Endothelial cell of umbilical vein (primary cell): ENCODE results near the gene CREG2. TPM values are rescaled to one million over a fixed set of nuclear protein-coding genes. Genes with fewer than 3 reads are reported as not detected.

Source experiments
- BruUV-seq: library from RNA; stranded (reverse); fragments of 400-500 nt; replicated peaks from 2 replicates; lab custom pipeline; 2021; lab: Mats Ljungman, UMichigan
- CTCF ChIA-PET: fragments of 300-600, 350-600 bp; sonication (Branson Sonifier 250); formaldehyde crosslinking; loops from one replicate; lab custom pipeline; 2021; ENCODE audit warnings: antibody characterized with exemption, inconsistent platforms; lab: Charles Lee
- POLR2A ChIA-PET: fragments of 300-600, 350-600 bp; sonication (Branson Sonifier 250); formaldehyde crosslinking; loops from one replicate; lab custom pipeline; 2021; ENCODE audit warnings: antibody characterized with exemption, inconsistent platforms; lab: Charles Lee
- DNase-seq: peaks from one replicate; pipeline ENCODE4 v3.0.0-alpha.2; 2011; ENCODE audit warnings: low read depth, low spot score
- FAIRE-seq: peaks from 2 replicates; lab custom pipeline; 2011; peaks lifted over from hg19 to GRCh38; lab: Jason Lieb, UNC
- H2AFZ ChIP-seq: 2 replicates; pipeline ENCODE4 v1.6.0; 2012; ENCODE audit warnings: low read depth, low read length, control low read depth, inconsistent platforms
- H3K27ac ChIP-seq: 2 replicates; pipeline ENCODE4 v1.5.1; 2011; ENCODE audit warnings: low read depth, mild to moderate bottlenecking, control low read depth, low read length, moderate library complexity; ENCODE audit not compliant: insufficient read depth
- H3K27me3 ChIP-seq, 2 experiments: 2 replicates each; pipeline versions ENCODE4 v1.6.0 to v1.6.1; 2011; ENCODE audit warnings: low read length in 2 of 2, mixed read lengths in 1 of 2; ENCODE audit not compliant: control insufficient read depth in 2 of 2, insufficient read depth in 2 of 2
- H3K36me3 ChIP-seq, 2 experiments: 2 replicates in 1 of 2; 3 replicates in 1 of 2; pipeline ENCODE4 v1.5.1; 2011; ENCODE audit warnings: low read length in 2 of 2, mild to moderate bottlenecking in 1 of 2, moderate library complexity in 1 of 2; ENCODE audit not compliant: control insufficient read depth in 2 of 2, insufficient read depth in 2 of 2; ENCODE audit errors: extremely low read depth in 1 of 2
- H3K4me1 ChIP-seq: 3 replicates; pipeline ENCODE4 v1.5.1; 2011; ENCODE audit warnings: mild to moderate bottlenecking, low read length; ENCODE audit not compliant: control insufficient read depth, insufficient read depth; ENCODE audit errors: extremely low read depth
- H3K4me2 ChIP-seq: 2 replicates; pipeline ENCODE4 v1.6.1; 2011; ENCODE audit warnings: low read length, control low read depth, mixed read lengths; ENCODE audit not compliant: insufficient read depth
- H3K4me3 ChIP-seq, 3 experiments: fragments of 200-600 bp in 1 of 3; sonication (generic), shearing (Covaris generic) in 1 of 3; replicated peaks in 1 of 3; 2 replicates each; pipeline ENCODE4 v1.5.1; 2011 to 2016; ENCODE audit warnings: control low read depth in 3 of 3, low read length in 3 of 3, mild to moderate bottlenecking in 2 of 3, inconsistent platforms in 1 of 3, low read depth in 1 of 3, moderate library complexity in 1 of 3; ENCODE audit not compliant: insufficient read depth in 1 of 3
- H3K79me2 ChIP-seq: 2 replicates; pipeline ENCODE4 v1.6.0; 2012; ENCODE audit warnings: low read length, inconsistent platforms; ENCODE audit not compliant: control insufficient read depth, insufficient read depth
- H3K9ac ChIP-seq: replicated peaks from 2 replicates; pipeline ENCODE3; 2011; ENCODE audit warnings: low read length, control low read depth; ENCODE audit not compliant: insufficient read depth; ENCODE audit errors: extremely low read depth
- H3K9me1 ChIP-seq: replicated peaks from 3 replicates; pipeline ENCODE4 v1.6.0; 2011; ENCODE audit warnings: mild to moderate bottlenecking, low read length; ENCODE audit not compliant: control insufficient read depth, insufficient read depth; ENCODE audit errors: extremely low read depth
- H3K9me3 ChIP-seq: replicated peaks from 2 replicates; pipeline ENCODE4 v1.5.1; 2012; ENCODE audit warnings: low read length, inconsistent platforms; ENCODE audit not compliant: control insufficient read depth, insufficient read depth
- H4K20me1 ChIP-seq: replicated peaks from 2 replicates; pipeline ENCODE3; 2011; ENCODE audit warnings: mild to moderate bottlenecking, low read length; ENCODE audit not compliant: control insufficient read depth, insufficient read depth; ENCODE audit errors: extremely low read depth
- FOS ChIP-seq: IDR thresholded peaks from 2 replicates; pipeline ENCODE4 v1.6.1; 2011; ENCODE audit warnings: mild to moderate bottlenecking, low read length, moderate library complexity, borderline replicate concordance; ENCODE audit not compliant: insufficient read depth
- GATA2 ChIP-seq: IDR thresholded peaks from 2 replicates; pipeline ENCODE4 v1.7.0; 2011; ENCODE audit warnings: low read depth, mild to moderate bottlenecking, moderate library complexity, mixed read lengths, low read length; ENCODE audit not compliant: insufficient read length, insufficient read depth
- JUN ChIP-seq: IDR thresholded peaks from 2 replicates; pipeline ENCODE4 v1.6.1; 2011; ENCODE audit warnings: borderline replicate concordance, low read depth; ENCODE audit not compliant: insufficient read length, insufficient read depth
- MAX ChIP-seq: IDR thresholded peaks from 2 replicates; pipeline ENCODE4 v1.6.1; 2011; ENCODE audit not compliant: insufficient read depth, insufficient read length
- POLR2A ChIP-seq: IDR thresholded peaks from 2 replicates; pipeline ENCODE4 v1.6.1; 2012; ENCODE audit warnings: low read depth, mild to moderate bottlenecking, control low read depth, low read length
- POLR2AphosphoS5 ChIP-seq: IDR thresholded peaks from 2 replicates; pipeline ENCODE4 v1.6.1; 2012; ENCODE audit warnings: low read depth, mild to moderate bottlenecking, control low read depth, low read length, moderate library complexity; ENCODE audit not compliant: insufficient read depth
- dilution Hi-C: fragments of 300-500 bp; cut with MboI; formaldehyde crosslinking; loops from one replicate; pipeline ENCODE4 v1.15.0; 2019; ENCODE audit warnings: low sequenced_read_pairs; ENCODE audit not compliant: extremely low pct_ligation_motif_present
- intact Hi-C: fragments of 100-400 bp; cut with micrococcal nuclease; formaldehyde crosslinking; loops from one replicate; pipeline ENCODE4 v1.10.0; 2022
- polyA plus RNA-seq, 4 experiments: library from polyadenylated mRNA; depleted of rRNA in 3 of 4; stranded (reverse) in 3 of 4; unstranded in 1 of 4; fragments of >200 nt; gene quantifications; 2 replicates each; pipeline versions ENCODE4 v1.2.1 to v1.2.3, GENCODE V29; 2011 to 2012; ENCODE audit warnings: missing spikeins in 1 of 4
- total RNA-seq: library from RNA; stranded (reverse); gene quantifications from 2 replicates; pipeline ENCODE4 v1.2.3, GENCODE V29; 2021
- TF ChIP-seq, protein P1 (sequence below), 2 donors: IDR thresholded peaks; 1 replicate in 1 of 2; 2 replicates in 1 of 2; pipeline ENCODE4 v1.5.1; 2011; ENCODE audit warnings: low read length in 2 of 2, mild to moderate bottlenecking in 2 of 2, moderate library complexity in 2 of 2, control low read depth in 1 of 2, inconsistent platforms in 1 of 2, low read depth in 1 of 2; ENCODE audit not compliant: insufficient read depth in 1 of 2; ENCODE audit errors: extremely low read depth in 1 of 2

CREG2 gene
- total and polyA plus RNA-seq, 2 donors (not counting 3 experiments of a cell fraction or from before 2014, with no cell fraction given), result 0.48 to 2.0 TPM

GRCh38 chr2:101349893-101350662 lies 37.2 kb downstream of the CREG2 start:
- Histone ChIP-seq H4K20me1 (no peaks in the 10 kb centered on the region), H3K9ac (no peak overlapping the region), H3K4me3 (no peak overlapping the region), H3K79me2 (no peaks in the 10 kb centered on the region), H3K36me3 (no peaks in the 10 kb centered on the region), H3K27me3 (no peaks in the 10 kb centered on the region), H3K9me3 (no peaks in the 10 kb centered on the region), H3K4me1 (no peaks in the 10 kb centered on the region), H3K4me2 (no peak overlapping the region), H3K27ac (no peak overlapping the region), H2AFZ (no peak overlapping the region), H3K9me1 (no peaks in the 10 kb centered on the region)
- CTCF ChIA-PET, result interaction anchor here (0.8 to 5.1 kb wide), 25 partner anchors 8 to 890 kb away, joined by 3 to 47 read pairs (median 4); partner anchors contain the start of gene CREG2
- intact Hi-C loops, result loop anchor here (2.0 kb wide), 1 partner anchor 37 kb away; the partner anchor contains the start of gene CREG2
- TF ChIP-seq, protein P1, sequence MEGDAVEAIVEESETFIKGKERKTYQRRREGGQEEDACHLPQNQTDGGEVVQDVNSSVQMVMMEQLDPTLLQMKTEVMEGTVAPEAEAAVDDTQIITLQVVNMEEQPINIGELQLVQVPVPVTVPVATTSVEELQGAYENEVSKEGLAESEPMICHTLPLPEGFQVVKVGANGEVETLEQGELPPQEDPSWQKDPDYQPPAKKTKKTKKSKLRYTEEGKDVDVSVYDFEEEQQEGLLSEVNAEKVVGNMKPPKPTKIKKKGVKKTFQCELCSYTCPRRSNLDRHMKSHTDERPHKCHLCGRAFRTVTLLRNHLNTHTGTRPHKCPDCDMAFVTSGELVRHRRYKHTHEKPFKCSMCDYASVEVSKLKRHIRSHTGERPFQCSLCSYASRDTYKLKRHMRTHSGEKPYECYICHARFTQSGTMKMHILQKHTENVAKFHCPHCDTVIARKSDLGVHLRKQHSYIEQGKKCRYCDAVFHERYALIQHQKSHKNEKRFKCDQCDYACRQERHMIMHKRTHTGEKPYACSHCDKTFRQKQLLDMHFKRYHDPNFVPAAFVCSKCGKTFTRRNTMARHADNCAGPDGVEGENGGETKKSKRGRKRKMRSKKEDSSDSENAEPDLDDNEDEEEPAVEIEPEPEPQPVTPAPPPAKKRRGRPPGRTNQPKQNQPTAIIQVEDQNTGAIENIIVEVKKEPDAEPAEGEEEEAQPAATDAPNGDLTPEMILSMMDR (IDR thresholded peaks at IDR 0.05; ENCODE audit: extremely low read depth in 1 of 2, insufficient read depth in 1 of 2, low read depth in 1 of 2, low read length in 2 of 2), result peak; percentile 10 to 33
- TF ChIP-seq GATA2, result no peak
- no TSS peak for BruUV-seq
- FAIRE-seq (no peak), DNase-seq (no peak)
- dilution Hi-C loops, result no loop called here
- POLR2A ChIA-PET, result no interaction called here

GRCh38 chr2:101348883-101349282 lies 38.4 kb downstream of the CREG2 start:
- no TSS peak for BruUV-seq
- Histone ChIP-seq H3K9me1 (no peaks in the 10 kb centered on the region), H4K20me1 (no peaks in the 10 kb centered on the region), H3K27ac (no peak overlapping the region), H3K4me1 (no peaks in the 10 kb centered on the region), H3K79me2 (no peaks in the 10 kb centered on the region), H3K4me3 (no peak overlapping the region), H3K9ac (no peak overlapping the region), H2AFZ (no peak overlapping the region), H3K36me3 (no peaks in the 10 kb centered on the region), H3K27me3 (no peaks in the 10 kb centered on the region), H3K9me3 (no peaks in the 10 kb centered on the region), H3K4me2 (no peak overlapping the region)
- dilution Hi-C loops, result no loop called here
- FAIRE-seq (no peak), DNase-seq (no peak)
- POLR2A ChIA-PET, result no interaction called here
- CTCF ChIA-PET, result interaction anchor here (1.4 to 5.1 kb wide), 5 partner anchors 14 to 377 kb away, joined by 4 to 47 read pairs (median 10); partner anchors contain the start of gene CREG2
- TF ChIP-seq GATA2, result no peak
- TF ChIP-seq, protein P1 (IDR thresholded peaks at IDR 0.05; ENCODE audit: extremely low read depth in 1 of 2, insufficient read depth in 1 of 2, low read depth in 1 of 2, low read length in 2 of 2), result no peak
- no peak for TF ChIP-seq POLR2AphosphoS5
- no peak for TF ChIP-seq POLR2A
- no peak for TF ChIP-seq FOS
- TF ChIP-seq MAX, result no peak
- TF ChIP-seq JUN, result no peak
- intact Hi-C loops, result no loop called here
